ENCODE measurements around the gene BRICD5.
"Not testable (repeated sequence)": the region's sequence is repeated elsewhere in the genome, so short reads cannot be mapped to it uniquely, and the experiment has no call there.

BRICD5 gene

DNA sequence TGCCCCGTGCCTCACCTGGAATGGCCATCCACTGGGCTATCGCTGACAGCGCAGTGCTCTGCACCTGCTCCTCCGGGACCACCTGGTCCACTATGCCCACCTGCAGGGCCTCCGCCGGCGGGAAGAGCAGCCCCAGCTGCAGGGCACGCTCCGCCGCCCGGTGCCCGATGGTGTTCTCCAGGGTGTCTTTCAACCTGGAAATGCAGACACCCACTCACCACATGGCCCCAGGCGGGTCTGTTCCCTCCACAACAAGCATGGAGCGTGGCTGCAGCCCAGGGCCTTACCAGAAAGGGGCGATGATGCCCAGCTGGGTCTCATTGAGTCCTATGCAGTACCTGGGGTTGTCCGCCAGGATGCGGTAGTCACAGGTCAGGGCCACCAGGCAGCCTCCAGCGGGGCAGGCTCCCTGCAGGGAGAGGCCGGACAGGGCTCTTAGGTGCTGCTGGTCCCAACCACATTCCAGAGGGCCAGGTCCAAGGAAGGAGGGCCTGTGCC, 32.4 kb upstream of the BRICD5 start:
- no peak overlapping the region for H3K4me3 ChIP-seq (ENCODE audit: low read depth, low read length)
- no peak for DNase-seq (ENCODE audit: low read depth)
- TF ChIP-seq, protein P1, sequence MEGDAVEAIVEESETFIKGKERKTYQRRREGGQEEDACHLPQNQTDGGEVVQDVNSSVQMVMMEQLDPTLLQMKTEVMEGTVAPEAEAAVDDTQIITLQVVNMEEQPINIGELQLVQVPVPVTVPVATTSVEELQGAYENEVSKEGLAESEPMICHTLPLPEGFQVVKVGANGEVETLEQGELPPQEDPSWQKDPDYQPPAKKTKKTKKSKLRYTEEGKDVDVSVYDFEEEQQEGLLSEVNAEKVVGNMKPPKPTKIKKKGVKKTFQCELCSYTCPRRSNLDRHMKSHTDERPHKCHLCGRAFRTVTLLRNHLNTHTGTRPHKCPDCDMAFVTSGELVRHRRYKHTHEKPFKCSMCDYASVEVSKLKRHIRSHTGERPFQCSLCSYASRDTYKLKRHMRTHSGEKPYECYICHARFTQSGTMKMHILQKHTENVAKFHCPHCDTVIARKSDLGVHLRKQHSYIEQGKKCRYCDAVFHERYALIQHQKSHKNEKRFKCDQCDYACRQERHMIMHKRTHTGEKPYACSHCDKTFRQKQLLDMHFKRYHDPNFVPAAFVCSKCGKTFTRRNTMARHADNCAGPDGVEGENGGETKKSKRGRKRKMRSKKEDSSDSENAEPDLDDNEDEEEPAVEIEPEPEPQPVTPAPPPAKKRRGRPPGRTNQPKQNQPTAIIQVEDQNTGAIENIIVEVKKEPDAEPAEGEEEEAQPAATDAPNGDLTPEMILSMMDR (IDR thresholded peaks at IDR 0.05; ENCODE audit: insufficient read depth, low read depth, low read length, missing control alignments) = no peak

DNA sequence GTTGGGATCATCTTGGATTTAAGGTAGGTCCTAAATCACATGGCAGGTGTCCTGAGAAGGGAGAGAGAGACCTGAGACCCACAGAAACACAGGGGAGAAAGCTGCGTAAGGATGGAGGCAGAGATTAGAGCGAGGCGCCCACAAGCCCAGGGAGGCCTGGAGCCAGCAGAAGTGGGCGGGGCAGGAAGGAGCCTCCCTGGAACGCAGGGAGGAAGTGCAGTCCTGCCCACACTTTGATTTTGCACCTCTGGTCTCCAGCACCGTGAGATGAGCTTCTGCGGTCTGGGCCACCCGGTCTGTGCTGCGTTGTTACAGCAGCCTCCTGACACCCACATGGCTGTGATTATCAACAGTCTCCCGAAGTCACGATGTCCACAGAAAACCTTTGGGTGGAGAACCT, 31.9 kb upstream of the BRICD5 start:
- TF ChIP-seq, protein P1 (IDR thresholded peaks at IDR 0.05; ENCODE audit: insufficient read depth, low read depth, low read length, missing control alignments) = no peak
- no peak for DNase-seq (ENCODE audit: low read depth)
- no peak overlapping the region for H3K4me3 ChIP-seq (ENCODE audit: low read depth, low read length)

DNA sequence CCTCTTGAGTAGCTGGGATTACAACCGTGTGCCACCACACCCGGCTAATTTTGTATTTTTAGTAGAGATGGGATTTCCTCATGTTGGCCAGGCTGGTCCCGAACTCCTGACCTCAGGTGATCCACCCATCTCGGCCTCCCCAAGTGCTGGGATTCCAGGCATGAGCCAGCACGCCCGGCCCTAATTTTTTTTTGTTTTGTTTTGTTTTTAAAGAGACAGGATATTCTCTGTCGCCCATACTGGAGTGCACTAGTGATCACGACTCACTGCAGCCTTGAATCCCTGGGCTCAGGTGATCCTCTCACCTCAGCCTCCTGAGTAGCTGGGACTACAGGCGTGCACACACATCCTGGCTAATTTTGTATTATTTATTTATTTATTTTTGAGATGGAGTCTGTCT, 29.7 kb upstream of the BRICD5 start:
- not testable (repeated sequence) for DNase-seq (ENCODE audit: low read depth)

DNA sequence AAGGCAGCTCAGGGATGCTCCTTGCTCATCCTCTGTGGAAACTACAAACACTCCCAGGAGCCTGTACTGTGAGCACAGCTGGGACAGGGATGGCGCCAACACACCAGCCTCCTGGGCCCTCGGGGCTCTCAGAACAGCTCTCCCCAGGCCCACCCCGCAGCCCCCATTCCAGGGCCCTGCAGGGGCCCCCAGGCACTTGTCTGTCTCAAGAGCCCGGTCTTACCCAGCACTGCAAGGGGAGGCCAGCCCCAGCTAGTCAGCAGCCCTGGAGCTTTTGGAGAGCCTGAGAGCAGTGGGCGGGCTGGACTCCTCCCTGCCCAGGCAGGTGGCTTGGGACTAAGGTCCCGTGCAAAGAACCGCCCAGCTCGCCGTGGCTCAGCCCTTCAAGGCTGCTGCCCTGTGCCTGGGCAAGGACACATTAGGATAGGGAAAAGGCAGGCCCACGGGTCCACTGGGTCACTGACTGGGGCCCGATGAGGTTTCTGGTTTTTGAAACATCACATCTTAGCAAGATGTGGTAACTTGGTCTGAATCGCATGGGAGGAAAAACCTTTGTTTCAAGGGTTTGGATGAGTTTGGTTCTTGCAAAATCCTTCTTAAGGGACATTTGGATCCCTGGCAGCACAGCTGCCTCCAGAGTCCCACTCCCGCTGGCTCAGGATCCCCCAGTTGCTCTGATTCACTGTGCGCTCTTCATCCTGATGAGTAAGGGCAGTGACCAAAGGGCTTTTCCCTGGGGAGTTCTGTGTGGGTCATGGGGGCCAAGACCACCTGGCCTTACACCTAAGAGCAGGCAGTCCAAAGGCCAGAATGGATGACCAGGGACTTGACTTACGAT, 28.4 kb upstream of the BRICD5 start:
- DNase-seq (ENCODE audit: low read depth) = no peak
- no peak overlapping the region for H3K4me3 ChIP-seq (ENCODE audit: low read depth, low read length)
- TF ChIP-seq, protein P1 (IDR thresholded peaks at IDR 0.05; ENCODE audit: insufficient read depth, low read depth, low read length, missing control alignments) = no peak

More for the DNA sequence above, 29.7 kb upstream of the BRICD5 start:
- H3K4me3 ChIP-seq (ENCODE audit: low read depth, low read length) = not testable (repeated sequence)

DNA sequence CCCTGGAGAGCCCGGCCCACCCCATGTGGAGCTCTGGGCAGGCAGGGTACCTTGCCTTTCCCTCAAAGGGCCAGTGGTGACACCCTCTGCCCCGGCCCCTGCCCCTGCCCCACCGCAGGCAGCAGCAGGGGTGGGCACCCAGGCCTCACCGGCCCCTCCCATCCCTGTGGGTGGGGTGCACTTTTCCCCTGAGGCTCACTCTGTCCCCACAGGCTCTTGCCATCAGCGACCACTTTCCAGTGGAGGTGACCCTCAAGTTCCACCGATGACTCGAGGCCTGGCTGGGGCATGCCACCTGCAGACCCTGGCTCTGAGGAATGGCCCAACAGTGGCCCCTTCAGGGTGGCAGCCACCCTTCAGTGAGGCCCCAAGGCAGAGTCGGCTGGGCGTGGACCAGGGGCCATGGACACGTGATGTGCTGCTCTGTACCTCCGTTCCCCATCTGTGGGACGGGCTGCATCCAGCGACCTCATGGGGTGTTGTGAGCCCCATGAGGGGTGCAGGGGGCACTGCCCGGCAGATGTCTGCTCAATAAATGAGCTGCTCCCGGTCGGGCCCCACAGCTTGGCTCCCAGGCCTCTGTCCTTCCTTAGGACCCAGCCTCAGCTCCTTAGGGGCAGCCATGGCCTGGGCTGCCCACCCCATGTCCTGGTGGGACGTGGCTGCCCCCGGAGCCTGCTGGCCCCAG, 27.6 kb upstream of the BRICD5 start:
- TF ChIP-seq, protein P1 (IDR thresholded peaks at IDR 0.05; ENCODE audit: insufficient read depth, low read depth, low read length, missing control alignments) = no peak
- no peak for DNase-seq (ENCODE audit: low read depth)
- H3K4me3 ChIP-seq (ENCODE audit: low read depth, low read length) = no peak overlapping the region

DNA sequence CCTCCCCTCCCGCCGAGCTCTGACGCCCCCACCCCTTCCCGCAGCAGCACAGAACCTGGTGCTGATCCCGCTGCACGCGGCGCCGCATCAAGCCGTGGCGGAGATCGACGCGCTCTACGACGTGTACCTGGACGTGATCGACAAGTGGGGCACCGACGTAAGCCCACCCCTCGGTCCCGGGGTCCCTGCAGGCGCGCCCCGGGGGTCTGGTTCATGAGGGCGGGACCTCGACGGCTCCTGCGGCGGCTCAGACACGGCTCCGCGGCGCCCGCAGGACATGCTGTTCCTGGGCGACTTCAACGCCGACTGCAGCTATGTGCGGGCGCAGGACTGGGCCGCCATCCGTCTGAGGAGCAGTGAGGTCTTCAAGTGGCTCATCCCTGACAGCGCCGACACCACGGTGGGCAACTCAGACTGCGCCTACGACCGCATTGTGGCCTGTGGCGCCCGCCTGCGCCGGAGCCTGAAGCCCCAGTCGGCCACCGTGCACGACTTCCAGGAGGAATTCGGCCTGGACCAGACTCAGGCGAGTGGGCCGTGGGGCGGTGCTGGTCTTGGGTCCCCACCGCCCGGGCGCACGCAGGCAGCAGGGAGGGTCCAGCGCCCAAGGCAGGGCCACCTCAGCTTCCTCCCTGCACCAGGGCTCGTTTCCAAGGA, 27.0 kb upstream of the BRICD5 start:
- no peak for DNase-seq (ENCODE audit: low read depth)
- TF ChIP-seq, protein P1 (IDR thresholded peaks at IDR 0.05; ENCODE audit: insufficient read depth, low read depth, low read length, missing control alignments) = no peak
- H3K4me3 ChIP-seq (ENCODE audit: low read depth, low read length) = no peak overlapping the region

DNA sequence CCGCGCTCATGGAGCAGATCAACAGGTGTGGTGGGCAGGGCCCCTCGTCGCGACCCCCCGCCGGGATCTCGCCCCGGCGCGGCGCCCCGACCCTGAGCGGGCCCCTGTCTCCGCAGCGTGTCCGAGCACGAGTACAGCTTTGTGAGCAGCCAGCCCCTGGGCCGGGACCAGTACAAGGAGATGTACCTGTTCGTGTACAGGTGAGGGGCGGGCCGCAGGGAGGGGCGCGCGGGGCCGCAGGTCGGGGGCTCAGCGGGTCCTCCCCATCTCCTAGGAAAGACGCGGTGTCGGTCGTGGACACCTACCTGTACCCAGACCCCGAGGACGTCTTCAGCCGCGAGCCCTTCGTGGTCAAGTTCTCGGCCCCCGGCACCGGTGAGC, 26.4 kb upstream of the BRICD5 start:
- no peak overlapping the region for H3K4me3 ChIP-seq (ENCODE audit: low read depth, low read length)
- no peak for DNase-seq (ENCODE audit: low read depth)
- TF ChIP-seq, protein P1 (IDR thresholded peaks at IDR 0.05; ENCODE audit: insufficient read depth, low read depth, low read length, missing control alignments) = no peak
